ENCODE data around the gene BAZ1B. TPM values are rescaled to one million over a fixed set of nuclear protein-coding genes. Genes with fewer than 3 reads are reported as not detected.
A peak's percentile ranks its signal among the peaks of the same experiment; 100 is the strongest.
"Not testable (repeated sequence)": the region's sequence is repeated elsewhere in the genome, so short reads cannot be mapped to it uniquely, and the experiment has no call there.

The BAZ1B gene
- total RNA-seq, 2 experiments from 2014 or later, result 111 to 112 TPM

DNA sequence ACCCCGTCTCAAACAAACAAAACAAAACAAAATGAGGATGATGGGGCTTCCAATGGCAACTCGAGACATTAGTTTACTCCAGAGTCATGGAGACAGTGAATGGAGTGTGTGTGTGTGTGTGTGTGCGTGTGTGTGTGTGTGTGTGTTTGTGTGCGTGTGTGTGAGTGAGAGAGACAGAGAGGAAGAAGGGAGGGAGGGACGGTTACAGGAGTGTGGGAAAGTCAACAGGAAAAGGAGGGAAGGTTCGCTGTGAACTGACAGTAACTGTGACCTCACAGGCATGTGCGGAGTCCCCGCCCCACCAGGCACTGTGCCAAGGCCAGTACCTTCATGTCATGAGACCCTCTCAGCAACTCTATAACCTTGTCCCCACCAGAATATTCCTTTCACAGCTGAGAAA lies 102.1 kb downstream of the BAZ1B start:
- POLR2A ChIA-PET, ATAC-seq, CTCF ChIA-PET: not testable (repeated sequence)

DNA sequence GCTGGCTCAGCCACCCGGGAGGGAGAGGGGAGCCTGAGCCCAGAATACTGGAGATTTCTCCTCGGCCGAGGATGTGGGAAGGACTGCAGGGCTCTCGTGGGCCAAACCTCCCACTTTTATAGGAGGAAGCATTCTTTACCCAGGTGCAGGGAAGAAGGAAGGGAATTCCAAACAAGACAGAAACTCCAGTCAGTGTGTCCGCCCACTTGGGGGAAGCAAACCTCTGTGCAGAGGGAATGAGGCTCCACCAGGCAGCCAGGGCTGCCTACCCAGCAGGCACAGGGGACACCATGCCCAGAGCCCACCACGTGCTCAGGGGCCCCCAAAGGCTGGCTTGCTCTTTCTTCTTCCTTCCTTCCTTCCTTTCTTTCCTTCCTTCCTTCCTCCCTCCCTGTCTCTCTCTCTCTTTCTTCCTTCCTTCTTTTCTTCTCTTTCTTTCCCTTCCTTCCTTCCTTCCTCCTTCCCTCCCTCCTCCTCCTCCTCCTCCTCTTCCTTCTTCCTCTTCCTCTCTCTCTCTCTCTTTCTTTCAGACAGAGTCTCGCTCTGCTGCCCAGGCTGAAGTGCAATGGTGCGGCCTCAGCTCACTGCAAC lies 103.9 kb downstream of the BAZ1B start:
- POLR2A ChIA-PET, result no interaction called here
- no peak overlapping the region for H3K4me3 Mint-ChIP-seq
- no peak overlapping the region for H3K27ac Mint-ChIP-seq

More for the DNA sequence above, 102.1 kb downstream of the BAZ1B start:
- H3K9me3 Mint-ChIP-seq (ENCODE audit: insufficient read depth); H3K27me3 Mint-ChIP-seq (ENCODE audit: low read depth); H3K27ac Mint-ChIP-seq; H3K36me3 Mint-ChIP-seq (ENCODE audit: low read depth); DNase-seq; H3K4me1 Mint-ChIP-seq (ENCODE audit: low read depth); H3K4me3 Mint-ChIP-seq: not testable (repeated sequence)

DNA sequence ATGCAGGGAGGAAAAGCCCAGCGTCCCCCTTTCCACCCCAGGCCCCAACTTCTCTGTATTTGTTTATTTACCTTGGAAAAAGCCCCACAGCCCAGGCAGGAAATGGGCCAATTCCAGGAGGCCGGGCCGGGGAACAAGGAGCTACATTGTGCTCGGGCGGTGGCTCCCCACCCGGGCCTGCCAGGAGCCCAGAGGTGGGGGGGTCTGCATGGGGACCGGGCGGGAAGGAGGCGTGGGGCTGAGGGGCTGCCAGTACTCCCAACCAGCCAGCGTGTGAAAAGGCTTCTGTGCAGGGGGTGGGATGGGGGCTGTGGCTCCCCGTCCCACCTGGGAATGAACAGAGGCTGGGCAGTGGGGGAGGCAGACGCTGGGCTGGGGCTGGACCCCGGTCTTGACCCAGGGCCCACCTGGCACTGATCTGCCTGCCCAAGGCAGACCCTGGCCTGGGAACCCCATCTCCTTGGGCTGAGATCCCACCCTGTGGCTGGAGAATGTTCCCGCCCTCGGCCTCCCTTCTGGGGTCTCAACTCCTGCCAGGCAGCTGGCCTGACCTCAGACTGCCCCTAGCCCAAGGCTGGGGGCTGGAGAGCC lies 111.5 kb downstream of the BAZ1B start:
- DNase-seq; CTCF ChIA-PET; ATAC-seq; H3K4me3 Mint-ChIP-seq; H3K36me3 Mint-ChIP-seq (ENCODE audit: low read depth); POLR2A ChIA-PET; H3K27me3 Mint-ChIP-seq (ENCODE audit: low read depth); H3K27ac Mint-ChIP-seq; H3K4me1 Mint-ChIP-seq (ENCODE audit: low read depth); H3K9me3 Mint-ChIP-seq (ENCODE audit: insufficient read depth): not testable (repeated sequence)

More for the DNA sequence above, 103.9 kb downstream of the BAZ1B start:
- ATAC-seq (no peak), DNase-seq (no peak)
- H3K4me1 Mint-ChIP-seq (ENCODE audit: low read depth), result peaks cover 3% of the 10 kb centered on the region
- no peaks in the 10 kb centered on the region for H3K9me3 Mint-ChIP-seq (ENCODE audit: insufficient read depth)
- no peaks in the 10 kb centered on the region for H3K27me3 Mint-ChIP-seq (ENCODE audit: low read depth)
- CTCF ChIA-PET, result no interaction called here
- H3K36me3 Mint-ChIP-seq (ENCODE audit: low read depth), result no peaks in the 10 kb centered on the region

DNA sequence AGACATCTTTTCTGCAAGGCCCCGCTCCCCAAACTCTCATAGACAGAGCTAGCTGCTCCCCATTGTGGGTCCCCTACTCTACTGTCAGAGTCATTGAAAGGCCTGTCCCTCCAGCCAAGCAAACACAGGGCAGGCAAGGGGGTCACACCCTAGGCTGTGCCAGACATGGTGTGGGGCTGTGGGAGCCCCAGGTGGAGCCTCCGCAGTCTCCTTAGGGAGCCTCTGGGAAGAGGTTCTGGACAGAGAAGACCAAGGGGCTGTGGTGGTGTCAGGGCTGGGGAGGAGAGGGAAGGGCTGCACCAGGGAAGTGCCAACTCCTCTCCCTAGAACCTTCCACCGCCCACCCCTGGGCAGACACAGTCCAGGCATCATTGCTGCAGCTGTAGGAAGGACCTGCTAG lies 117.2 kb downstream of the BAZ1B start:
- H3K27ac Mint-ChIP-seq; CTCF ChIA-PET; ATAC-seq; DNase-seq; H3K4me3 Mint-ChIP-seq; H3K27me3 Mint-ChIP-seq (ENCODE audit: low read depth); H3K36me3 Mint-ChIP-seq (ENCODE audit: low read depth); POLR2A ChIA-PET; H3K4me1 Mint-ChIP-seq (ENCODE audit: low read depth); H3K9me3 Mint-ChIP-seq (ENCODE audit: insufficient read depth): not testable (repeated sequence)

DNA sequence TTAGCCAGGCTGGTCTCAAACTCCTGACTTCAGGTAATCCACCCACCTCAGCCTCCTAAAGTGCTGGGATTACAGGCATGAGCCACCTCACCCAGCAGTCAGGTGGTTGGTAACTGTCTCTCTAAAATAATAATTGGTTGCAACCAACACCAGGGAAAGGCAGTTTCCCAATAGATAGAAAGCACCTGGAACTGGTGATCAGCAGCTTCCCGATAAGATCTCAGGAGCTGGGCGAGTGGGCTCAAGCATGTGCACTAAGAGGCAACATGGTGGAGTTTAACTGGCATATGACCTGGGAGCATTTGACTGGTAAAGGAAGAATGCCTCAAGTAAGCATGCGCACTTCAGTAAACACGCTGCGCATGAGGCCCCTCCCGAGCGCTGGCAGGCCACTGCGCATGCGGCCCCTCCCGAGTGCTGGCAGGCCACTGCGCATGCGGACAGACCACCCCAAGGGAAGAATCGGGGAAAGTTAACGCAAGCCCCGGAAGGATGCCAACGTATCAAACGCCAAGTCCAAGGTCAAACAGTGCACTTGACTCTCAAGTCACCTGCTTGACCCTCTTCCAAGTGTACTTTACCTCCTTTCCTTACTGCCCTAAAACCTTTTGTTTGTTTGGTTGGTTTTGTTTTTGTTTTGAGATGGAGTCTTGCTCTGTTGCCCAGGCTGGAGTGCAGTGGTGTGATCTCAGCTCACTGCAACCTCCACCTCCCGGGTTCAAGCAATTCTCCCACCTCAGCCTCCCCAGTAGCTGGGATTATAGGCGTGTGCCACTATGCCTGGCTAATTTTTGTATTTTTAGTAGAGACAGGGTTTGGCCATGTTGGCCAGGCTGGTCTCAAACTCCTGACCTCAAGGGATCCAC lies 122.7 kb downstream of the BAZ1B start:
- peak; percentile 78 for DNase-seq
- H3K4me1 Mint-ChIP-seq (ENCODE audit: low read depth); POLR2A ChIA-PET; CTCF ChIA-PET; H3K36me3 Mint-ChIP-seq (ENCODE audit: low read depth); H3K9me3 Mint-ChIP-seq (ENCODE audit: insufficient read depth); H3K27me3 Mint-ChIP-seq (ENCODE audit: low read depth): not testable (repeated sequence)
- ATAC-seq, result peak; percentile 72
- Mint-ChIP-seq H3K27ac (peak overlapping the region; percentile 26), H3K4me3 (peak overlapping the region; percentile 14)

DNA sequence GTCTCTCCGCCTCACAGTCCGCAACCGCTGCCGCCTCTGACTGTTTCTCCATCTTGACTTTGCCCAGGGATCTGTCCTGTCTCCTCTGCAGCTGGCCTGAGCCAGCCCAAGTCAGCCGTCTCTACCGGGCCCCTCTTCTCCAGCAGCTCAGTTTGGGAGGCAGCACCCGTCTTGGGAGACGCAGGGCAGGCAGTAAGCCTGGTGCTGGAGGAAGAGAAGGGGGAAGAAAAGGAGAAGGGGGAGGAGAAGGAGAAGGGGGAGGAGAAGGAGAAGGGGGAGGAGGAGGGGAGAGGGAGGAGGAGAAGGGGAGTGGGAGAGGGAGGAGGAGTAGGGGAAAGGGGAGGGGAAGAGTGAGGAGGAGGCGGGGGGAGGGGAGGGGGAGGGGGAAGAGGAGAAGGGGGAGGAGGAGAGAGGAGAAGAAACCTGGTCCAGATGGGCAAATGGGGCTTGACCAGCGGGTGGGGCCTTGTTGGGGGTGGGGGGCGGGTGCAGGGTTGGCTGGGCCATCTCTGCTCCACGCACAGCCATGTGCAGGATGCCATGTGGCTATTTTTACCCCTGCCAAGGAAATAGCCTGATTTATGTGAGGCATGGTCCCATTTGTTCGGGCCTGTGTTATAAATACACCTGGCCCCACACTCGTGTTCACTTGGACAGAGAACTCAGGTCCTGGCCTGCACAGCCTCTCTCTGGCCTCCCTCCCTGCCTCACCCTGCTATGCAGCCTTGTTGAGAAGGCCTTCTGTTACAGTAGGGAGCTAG lies 124.4 kb downstream of the BAZ1B start:
- H3K4me3 Mint-ChIP-seq, result no peak overlapping the region
- no peaks in the 10 kb centered on the region for H3K36me3 Mint-ChIP-seq (ENCODE audit: low read depth)
- no peak overlapping the region for H3K27ac Mint-ChIP-seq
- ChIA-PET POLR2A (no interaction called here), CTCF (no interaction called here)
- ATAC-seq (no peak), DNase-seq (no peak)
- H3K27me3 Mint-ChIP-seq (ENCODE audit: low read depth), result no peaks in the 10 kb centered on the region
- peaks cover 5% of the 10 kb centered on the region for H3K4me1 Mint-ChIP-seq (ENCODE audit: low read depth)
- no peaks in the 10 kb centered on the region for H3K9me3 Mint-ChIP-seq (ENCODE audit: insufficient read depth)

DNA sequence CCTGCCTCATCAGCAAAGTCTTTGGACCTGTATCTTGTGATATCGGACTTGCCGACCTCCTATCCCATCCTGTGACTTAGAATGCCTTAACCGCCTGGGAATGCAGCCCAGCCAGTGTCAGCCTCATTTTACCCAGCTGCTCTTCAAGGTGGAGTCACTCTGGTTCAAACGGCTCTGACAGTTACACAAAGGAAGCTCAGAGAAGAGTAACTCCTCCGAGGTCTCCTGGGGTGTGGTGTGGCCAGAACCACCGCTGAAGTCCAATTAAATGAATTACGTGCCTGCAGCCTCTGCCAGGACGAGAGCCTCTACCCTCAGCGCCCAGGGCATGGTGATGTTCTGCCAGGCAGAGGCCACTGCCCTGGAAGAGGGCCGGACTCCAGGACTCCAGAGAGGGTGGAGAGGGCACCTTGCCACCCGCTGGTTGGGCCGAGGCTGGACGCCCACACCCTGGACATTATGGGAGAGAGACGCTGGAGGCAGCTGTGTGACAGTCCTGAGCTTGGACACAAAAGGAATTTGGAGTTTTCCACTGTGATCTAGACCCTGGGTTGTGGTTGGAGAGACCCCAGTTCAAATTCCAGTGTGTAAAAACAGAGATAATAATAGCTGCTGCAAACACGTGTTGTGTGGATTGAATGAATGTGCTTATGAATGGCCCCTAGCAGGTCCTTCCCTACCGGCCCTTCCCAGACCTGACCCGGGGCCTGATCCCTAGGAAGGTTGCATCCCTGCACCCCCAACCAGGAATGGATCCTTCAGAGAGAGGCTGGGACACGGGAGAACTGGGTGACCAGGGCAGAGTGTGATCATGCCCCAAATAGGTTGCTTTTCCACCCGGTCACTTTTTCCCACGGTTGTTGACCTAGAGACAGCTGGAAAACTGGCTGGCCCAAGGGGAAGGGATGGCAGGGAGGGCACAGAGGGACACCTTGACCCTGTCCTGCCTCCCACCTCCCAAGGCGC lies 126.3 kb downstream of the BAZ1B start:
- no peak for DNase-seq
- POLR2A ChIA-PET, result no interaction called here

DNA sequence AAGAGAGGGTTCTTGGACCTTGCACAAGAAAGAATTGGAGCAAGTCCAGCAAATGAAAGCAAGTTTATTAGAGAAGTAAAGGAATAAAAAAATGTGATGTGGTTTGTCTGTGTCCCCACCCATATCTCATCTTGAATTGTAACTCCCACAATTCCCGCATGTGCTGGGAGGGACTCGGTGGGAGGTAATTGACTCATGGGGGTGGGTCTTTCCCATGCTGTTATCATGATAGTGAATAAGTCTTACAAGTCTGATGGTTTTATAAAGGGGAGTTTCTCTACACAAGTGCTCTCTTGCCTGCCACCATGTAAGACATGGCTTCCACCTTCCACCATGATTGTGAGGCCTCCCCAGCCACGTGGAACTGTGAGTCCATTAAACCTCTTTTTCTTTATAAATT lies 127.7 kb downstream of the BAZ1B start:
- CTCF ChIA-PET, result no interaction called here

More for the DNA sequence above, 126.3 kb downstream of the BAZ1B start:
- Mint-ChIP-seq H3K9me3 (ENCODE audit: insufficient read depth) (no peaks in the 10 kb centered on the region), H3K27ac (no peak overlapping the region), H3K4me3 (no peak overlapping the region), H3K4me1 (ENCODE audit: low read depth) (peaks cover 5% of the 10 kb centered on the region), H3K27me3 (ENCODE audit: low read depth) (no peaks in the 10 kb centered on the region), H3K36me3 (ENCODE audit: low read depth) (no peaks in the 10 kb centered on the region)
- CTCF ChIA-PET, result no interaction called here
- ATAC-seq, result no peak

DNA sequence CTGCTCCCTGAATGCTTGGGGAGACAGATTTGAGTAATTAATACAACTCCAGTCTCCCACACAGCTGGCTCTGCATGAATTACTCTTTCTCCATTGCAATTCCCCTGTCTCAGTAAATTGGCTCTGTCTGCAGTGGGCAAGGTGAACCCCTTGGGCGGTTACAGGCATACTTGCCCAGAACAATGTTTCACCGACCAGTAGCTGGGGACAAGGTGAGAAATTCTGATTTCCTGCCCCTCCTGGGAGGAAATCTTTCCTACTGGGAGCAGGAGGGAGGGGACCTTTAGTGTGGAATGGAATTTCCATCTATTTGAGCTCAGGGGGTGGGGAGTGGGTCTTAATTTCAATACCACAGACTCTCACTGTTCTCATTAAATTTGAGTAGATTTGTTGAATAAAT lies 130.7 kb downstream of the BAZ1B start:
- CTCF ChIA-PET, result no interaction called here

More for the DNA sequence above, 127.7 kb downstream of the BAZ1B start:
- DNase-seq (no peak), ATAC-seq (no peak)
- Mint-ChIP-seq H3K27me3 (ENCODE audit: low read depth) (no peaks in the 10 kb centered on the region), H3K36me3 (ENCODE audit: low read depth) (no peaks in the 10 kb centered on the region), H3K9me3 (ENCODE audit: insufficient read depth) (no peaks in the 10 kb centered on the region), H3K4me1 (ENCODE audit: low read depth) (peaks cover 1% of the 10 kb centered on the region), H3K4me3 (no peak overlapping the region), H3K27ac (no peak overlapping the region)
- POLR2A ChIA-PET, result no interaction called here

More for the DNA sequence above, 130.7 kb downstream of the BAZ1B start:
- H3K27me3 Mint-ChIP-seq (ENCODE audit: low read depth), result no peaks in the 10 kb centered on the region
- H3K4me1 Mint-ChIP-seq (ENCODE audit: low read depth), result no peaks in the 10 kb centered on the region
- H3K36me3 Mint-ChIP-seq (ENCODE audit: low read depth), result no peaks in the 10 kb centered on the region
- DNase-seq, result no peak
- H3K9me3 Mint-ChIP-seq (ENCODE audit: insufficient read depth), result peaks cover 17% of the 10 kb centered on the region
- no peak overlapping the region for H3K27ac Mint-ChIP-seq
- POLR2A ChIA-PET, result no interaction called here
- ATAC-seq, result no peak
- no peak overlapping the region for H3K4me3 Mint-ChIP-seq
